GM21723 (cell line): ENCODE measurements around the gene DNAJB11.

Experiments
- ATAC-seq: cut with Tn5 transposase; IDR thresholded peaks from one replicate; pipeline ENCODE4 v1.9.1; 2021; ENCODE audit warnings: mild to moderate bottlenecking, moderate library complexity; ENCODE audit not compliant: unreplicated experiment

The DNAJB11 gene

DNA sequence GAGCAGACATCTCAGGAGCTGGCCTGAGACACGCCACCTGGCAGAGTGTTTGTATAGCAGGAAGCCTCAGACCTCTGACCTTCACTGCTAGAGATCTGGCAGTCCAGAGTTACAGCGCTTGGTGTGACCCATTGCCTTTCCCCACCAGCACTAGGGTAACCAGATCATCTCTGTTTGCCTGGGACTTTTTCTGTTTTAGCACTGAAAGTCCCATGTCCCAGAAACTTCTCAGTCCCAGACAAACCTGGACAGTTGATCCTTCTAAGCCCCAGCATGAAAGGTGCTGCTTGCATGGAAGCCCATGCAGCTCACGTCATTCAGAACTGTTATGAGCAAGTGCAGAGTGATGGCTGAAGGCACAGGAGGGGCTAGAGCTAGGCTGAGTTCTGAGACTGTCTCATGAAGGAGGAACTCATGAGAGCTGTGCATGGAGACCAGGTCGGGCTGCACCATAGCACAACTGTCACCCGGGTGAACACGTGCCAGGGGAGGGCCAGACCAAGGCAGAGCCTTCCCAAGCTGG is 24.1 kb downstream of the DNAJB11 start:
- no peak for ATAC-seq

DNA sequence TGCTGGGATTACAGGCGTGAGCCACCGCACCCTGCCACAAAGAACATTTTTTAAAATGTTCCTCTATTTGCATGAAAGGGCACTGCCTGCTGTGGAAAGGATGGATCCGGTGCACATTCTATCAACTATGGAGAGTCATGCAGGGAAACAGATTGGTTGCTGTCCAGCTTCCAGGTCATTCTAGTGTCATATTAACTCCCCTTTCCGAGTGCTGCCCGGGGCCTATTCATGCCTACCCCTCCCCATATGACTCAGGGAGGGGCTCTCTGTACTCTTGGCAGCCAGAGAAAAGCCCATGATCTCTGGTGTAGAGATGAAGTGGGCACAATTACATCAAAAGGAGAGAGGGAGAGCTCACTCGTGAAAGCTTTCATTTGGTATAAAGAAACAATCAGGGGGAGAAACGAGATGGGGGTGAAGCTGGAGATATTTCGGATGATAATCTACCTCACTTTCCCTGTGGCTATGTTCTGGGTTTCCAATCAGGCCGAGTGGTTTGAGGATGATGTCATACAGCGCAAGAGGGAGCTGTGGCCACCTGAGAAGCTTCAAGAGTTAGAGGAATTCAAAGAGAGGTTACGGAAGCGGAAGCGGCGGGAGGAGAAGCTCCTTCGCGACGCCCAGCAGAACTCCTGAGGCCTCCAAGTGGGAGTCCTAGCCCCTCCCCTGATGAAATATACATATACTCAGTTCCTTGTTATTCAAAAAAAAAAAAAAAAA is 26.2 kb downstream of the DNAJB11 start:
- ATAC-seq = no peak

DNA sequence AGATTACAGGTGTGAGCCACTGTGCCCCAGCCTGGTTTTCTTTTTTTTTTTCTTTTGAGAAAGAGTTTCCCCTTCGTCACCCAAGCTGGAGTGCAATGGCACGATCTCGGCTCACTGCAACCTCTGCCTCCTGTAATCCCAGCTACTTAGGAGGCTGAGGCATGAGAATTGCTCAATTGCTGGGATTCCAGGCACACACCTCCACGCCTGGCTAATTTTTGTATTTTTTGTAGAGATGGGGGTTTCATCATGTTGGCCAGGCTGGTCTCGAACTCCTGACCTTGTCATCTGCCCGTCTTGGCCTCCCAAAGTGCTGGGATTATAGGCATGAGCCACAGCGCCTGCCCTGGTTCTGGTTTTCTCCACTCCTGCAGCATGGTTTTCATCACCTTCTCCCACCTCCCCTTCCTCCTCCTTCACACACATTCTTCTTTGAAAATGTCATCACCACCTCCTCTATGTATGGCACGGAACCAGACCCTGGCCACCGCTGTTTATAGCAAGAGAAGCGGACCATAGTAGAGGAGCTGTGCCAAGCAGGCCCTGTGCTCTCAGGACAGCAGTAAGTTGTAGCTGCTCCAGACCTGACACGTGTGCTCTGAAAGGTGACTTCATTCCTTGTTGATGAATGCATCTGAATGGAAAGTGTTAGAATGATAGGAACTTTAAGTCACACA is 27.7 kb downstream of the DNAJB11 start:
- ATAC-seq = no peak

GRCh38 chr3:186598794-186599141 is 28.2 kb downstream of the DNAJB11 start:
- ATAC-seq = no peak

DNA sequence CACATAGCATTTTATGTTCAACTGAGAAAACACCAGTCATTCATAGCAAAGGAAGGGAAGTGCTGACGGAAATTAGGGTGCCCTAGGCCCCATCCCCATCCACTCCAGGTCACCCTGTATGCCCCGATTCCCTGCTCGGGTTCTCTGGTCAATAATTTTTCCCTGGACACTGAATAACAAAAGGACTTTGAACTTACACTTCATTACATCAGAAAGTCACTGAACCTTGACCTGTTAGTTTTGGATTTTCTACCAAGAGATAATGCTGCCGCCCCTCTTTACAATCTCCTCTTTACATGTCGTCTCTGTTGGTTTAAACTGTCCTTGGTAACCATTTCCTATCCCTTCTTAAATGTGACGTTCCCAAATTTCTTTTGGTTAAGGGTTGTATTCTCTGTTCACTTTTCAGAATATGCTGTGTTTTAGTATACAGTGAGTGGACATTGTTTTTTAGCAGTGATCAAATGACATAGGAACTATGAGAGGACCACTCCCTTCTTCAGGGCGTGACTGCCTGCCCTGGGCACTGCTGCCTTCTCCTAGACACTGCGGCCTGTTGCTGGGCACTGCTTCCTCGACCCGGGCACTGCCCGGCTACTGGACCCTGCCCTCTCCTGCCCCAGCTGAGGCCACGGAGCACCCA is 28.7 kb downstream of the DNAJB11 start:
- no peak for ATAC-seq

- ATAC-seq = no peak
Measured at GRCh38 chr3:186599785-186600166, 29.3 kb downstream of the DNAJB11 start.

DNA sequence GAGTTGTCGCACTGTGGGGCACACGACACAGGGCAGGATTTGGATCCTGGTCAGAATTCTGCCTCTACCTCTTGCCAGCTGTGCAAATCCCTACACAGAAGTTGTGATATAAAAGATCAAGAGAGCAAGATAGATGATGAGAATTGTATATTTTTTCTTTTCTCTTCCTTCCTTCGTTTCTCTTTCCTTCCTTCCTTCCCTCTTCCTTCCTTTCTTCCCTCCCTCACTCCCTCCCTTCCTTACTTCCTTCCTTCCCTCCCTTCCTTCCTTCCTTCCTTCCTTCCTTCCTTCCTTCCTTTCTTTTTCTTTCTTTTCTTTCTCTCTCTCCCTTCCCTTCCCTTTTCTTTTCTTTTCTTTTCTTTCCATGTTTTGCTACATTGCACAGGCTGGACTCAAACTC is 30.4 kb downstream of the DNAJB11 start:
- ATAC-seq = no peak

DNA sequence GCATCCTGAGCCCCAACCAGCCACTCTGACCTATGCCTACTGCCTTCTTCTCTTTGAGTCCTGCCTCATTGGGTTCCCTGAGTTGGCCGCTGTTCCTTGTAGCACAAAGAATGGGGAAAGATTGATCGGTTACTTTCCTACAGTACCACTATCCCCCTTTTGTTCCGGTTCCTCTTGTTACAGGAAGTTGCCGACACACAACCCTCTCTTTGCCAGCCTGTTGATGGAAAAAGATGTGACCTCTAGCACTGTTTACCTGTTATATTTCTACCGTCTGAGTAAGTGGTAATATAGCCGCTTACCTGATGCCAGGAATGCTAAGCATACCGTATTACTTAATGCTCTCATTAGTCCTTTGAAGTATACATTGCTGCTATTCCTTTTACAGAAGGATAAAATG is 32.6 kb downstream of the DNAJB11 start:
- ATAC-seq = no peak

DNA sequence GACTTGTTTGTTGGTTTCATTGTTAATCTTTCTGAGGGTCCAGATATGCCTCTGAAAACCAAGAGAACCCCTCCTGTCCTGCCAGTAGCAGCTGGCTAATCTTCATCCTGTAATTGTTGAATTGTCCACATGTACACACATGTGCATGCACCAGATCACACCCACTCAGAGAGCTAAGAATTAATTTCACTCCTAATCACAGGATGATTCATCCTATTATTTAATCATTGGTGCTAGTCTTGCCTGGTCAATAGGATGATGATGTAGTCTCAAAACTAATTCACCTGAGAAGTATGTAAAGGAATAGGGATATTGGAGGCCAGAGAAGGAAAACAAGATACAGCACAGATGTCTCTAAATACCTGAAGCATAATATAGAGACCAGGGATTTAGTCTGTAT is 34.6 kb downstream of the DNAJB11 start:
- ATAC-seq = no peak

GRCh38 chr3:186605561-186606545 is 35.3 kb downstream of the DNAJB11 start:
- no peak for ATAC-seq

DNA sequence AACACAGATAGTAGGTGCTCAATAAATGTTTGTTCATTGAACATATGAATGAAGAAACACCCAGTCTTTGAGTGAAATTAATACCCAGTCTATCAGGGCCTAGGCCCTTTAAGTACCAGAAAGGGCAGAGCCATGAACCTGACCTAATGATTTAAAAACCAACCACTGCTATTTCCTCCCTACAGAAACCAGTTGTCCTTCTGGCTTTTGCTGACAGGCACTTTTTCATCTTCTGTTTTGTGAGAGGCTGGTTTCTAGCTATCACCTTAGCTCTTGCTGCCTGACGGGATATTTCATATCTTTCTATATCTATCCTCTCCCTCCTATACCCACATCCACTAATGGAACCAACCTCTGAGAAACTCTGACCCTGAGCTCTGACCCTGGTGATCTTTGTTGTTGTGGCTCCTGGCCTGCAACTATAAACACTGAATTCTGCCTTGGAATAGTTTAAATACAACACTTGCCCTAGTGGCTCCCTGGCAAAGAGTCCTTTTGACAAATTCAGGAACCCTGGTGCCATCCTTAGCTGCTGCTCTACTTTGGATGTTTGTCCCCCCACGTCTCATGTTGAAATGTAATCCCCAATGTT is 38.2 kb downstream of the DNAJB11 start:
- ATAC-seq = no peak

- no peak for ATAC-seq
Measured at GRCh38 chr3:186609247-186609868, 38.8 kb downstream of the DNAJB11 start.

GRCh38 chr3:186612065-186612464 is 41.5 kb downstream of the DNAJB11 start:
- ATAC-seq = no peak

- no peak for ATAC-seq
Measured at GRCh38 chr3:186612721-186613636, 42.5 kb downstream of the DNAJB11 start, which contains the start of gene AHSG. Gene AHSG, plus strand, starts transcription at chr3:186613060. Its CDS starts 82 bp downstream, at chr3:186613142.

DNA sequence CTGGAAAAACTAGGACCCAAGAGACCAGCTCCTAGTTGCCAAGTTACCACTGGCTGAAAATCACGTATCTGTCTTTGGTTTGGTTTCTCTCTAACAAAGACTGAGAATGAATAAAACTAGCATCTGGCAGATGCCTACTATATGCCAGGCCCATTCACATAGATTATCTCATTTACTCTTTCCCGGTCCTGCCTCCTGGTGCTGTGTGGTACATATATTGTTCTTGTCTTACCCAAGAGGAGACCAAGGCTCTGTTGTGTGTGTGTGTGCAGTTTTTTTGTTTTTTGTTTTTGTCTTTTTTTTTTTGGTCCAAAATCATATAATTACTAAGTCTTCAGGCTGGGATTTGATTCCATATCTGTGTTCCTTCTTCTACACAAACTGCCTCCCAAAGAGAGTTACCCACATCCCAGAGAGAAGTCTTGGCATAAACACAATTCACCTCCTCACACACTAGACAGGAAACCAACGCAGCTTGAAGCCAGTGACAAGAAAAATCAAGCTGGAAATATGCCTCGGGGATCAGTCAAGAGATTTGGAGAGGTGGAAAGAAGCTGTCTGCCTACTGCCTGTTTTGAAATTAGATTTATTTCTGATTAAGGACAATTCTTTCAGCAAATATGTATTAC is 43.2 kb downstream of the DNAJB11 start:
- no peak for ATAC-seq

GRCh38 chr3:186614266-186614596 is 43.7 kb downstream of the DNAJB11 start:
- no peak for ATAC-seq

GRCh38 chr3:186614597-186615483 is 44.3 kb downstream of the DNAJB11 start:
- ATAC-seq = no peak

DNA sequence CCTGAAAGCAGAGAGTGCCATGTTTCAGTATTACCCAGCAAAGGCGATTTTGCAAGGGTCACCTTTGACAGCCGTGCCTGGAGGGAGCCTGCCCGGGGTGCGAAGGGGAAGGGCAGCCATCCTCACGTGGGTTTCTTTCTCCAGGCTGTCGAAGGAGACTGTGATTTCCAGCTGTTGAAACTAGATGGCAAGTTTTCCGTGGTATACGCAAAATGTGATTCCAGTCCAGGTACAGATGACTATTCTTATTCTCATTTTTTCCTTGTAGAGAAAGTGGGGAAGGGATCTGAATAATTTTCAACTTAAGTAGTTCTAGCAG is 45.7 kb downstream of the DNAJB11 start:
- ATAC-seq = no peak
